K562 (cell line): ENCODE measurements around the gene ADRB2. TPM values are rescaled to one million over a fixed set of nuclear protein-coding genes. Genes with fewer than 3 reads are reported as not detected.
A peak's percentile ranks its signal among the peaks of the same experiment; 100 is the strongest.

ENCODE experiments used
- ATAC-seq: fragments of 200-7000 bp; cut with Tn5 transposase; 3 replicates; pipeline ENCODE4 v1.9.1; 2020; ENCODE audit warnings: moderate library complexity
- BruUV-seq: library from RNA; stranded (reverse); fragments of 400-500 nt; replicated peaks from 2 replicates; lab custom pipeline; 2021; lab: Mats Ljungman, UMichigan
- CTCF ChIA-PET: fragments of 300-600 bp; formaldehyde crosslinking; extraction: SDS; loops from one replicate; lab custom pipeline; 2021; ENCODE audit warnings: low intra/inter-chr PET ratio; lab: Yijun Ruan, JAX
- POLR2A ChIA-PET: fragments of 300-600, 350-650 bp; sonication (Branson Sonifier 250); formaldehyde crosslinking; extraction: SDS; loops from one replicate; lab custom pipeline; 2021; ENCODE audit warnings: antibody characterized with exemption, inconsistent platforms; lab: Yijun Ruan, JAX
- DNase-seq, 4 experiments: peaks; one replicate each; pipeline versions ENCODE4 v3.0.0 to v3.0.0-alpha.2; 2011 to 2018; ENCODE audit warnings: low spot score in 3 of 4, mixed read lengths in 3 of 4; ENCODE audit errors: extremely low read depth in 1 of 4
- FAIRE-seq: peaks from 2 replicates; lab custom pipeline; 2011; peaks lifted over from hg19 to GRCh38; lab: Jason Lieb, UNC
- H2AFZ ChIP-seq: 2 replicates; pipeline ENCODE4 v1.6.0; 2011; ENCODE audit warnings: low read depth, low read length, control low read depth, inconsistent platforms
- H3K27ac ChIP-seq: fragments of 200-600 bp; 3 replicates; pipeline ENCODE4 v1.8.0; 2011; ENCODE audit warnings: low read depth, mild to moderate bottlenecking, control low read depth, inconsistent platforms, low read length, moderate library complexity, mixed read lengths; ENCODE audit errors: extremely low read depth
- H3K27me3 ChIP-seq, 2 experiments: fragments of 300-600 bp in 1 of 2; 2 replicates in 1 of 2; 3 replicates in 1 of 2; pipeline versions ENCODE4 v1.6.0 to v1.8.0; 2011; ENCODE audit warnings: inconsistent platforms in 2 of 2, low read length in 2 of 2, mild to moderate bottlenecking in 1 of 2, mixed read lengths in 1 of 2, moderate library complexity in 1 of 2; ENCODE audit not compliant: control insufficient read depth in 2 of 2, insufficient read depth in 2 of 2
- H3K36me3 ChIP-seq: fragments of 300-600 bp; 3 replicates; pipeline ENCODE4 v1.8.0; 2011; ENCODE audit warnings: mild to moderate bottlenecking, low read length, inconsistent platforms; ENCODE audit not compliant: control insufficient read depth, insufficient read depth
- H3K4me1 ChIP-seq, 2 experiments: fragments of 200-600 bp in 1 of 2; replicated peaks in 1 of 2; 2 replicates in 1 of 2; 3 replicates in 1 of 2; pipeline versions ENCODE4 v1.5.1 to v1.8.0; 2011; ENCODE audit warnings: inconsistent platforms in 2 of 2, low read length in 2 of 2, mild to moderate bottlenecking in 1 of 2, mixed read lengths in 1 of 2, moderate library complexity in 1 of 2; ENCODE audit not compliant: control insufficient read depth in 2 of 2, insufficient read depth in 2 of 2
- H3K4me2 ChIP-seq: 2 replicates; pipeline ENCODE4 v1.6.1; 2011; ENCODE audit warnings: low read length, control low read depth, inconsistent platforms, mixed read lengths; ENCODE audit not compliant: insufficient read depth
- H3K4me3 ChIP-seq: fragments of 200-600 bp; sonication (generic), shearing (Covaris generic); 2 replicates; pipeline ENCODE4 v1.5.1; 2016; ENCODE audit warnings: control low read depth, inconsistent platforms
- H3K79me2 ChIP-seq: fragments of 200-600 bp; 3 replicates; pipeline ENCODE4 v1.8.0; 2011; ENCODE audit warnings: low read length, inconsistent platforms; ENCODE audit not compliant: control insufficient read depth, insufficient read depth
- H3K9ac ChIP-seq, 2 experiments: 2 replicates each; pipeline versions ENCODE4 v1.6.0 to v1.6.1; 2011; ENCODE audit warnings: low read depth in 2 of 2, low read length in 2 of 2, control low read depth in 1 of 2, inconsistent platforms in 1 of 2, mild to moderate bottlenecking in 1 of 2, mixed read lengths in 1 of 2; ENCODE audit not compliant: insufficient read depth in 1 of 2
- H3K9me1 ChIP-seq: one replicate; pipeline ENCODE4 v1.6.0; 2011; ENCODE audit warnings: inconsistent platforms, mild to moderate bottlenecking, low read length, moderate library complexity; ENCODE audit not compliant: control insufficient read depth, insufficient read depth
- H3K9me3 ChIP-seq: replicated peaks from 2 replicates; pipeline ENCODE4 v1.5.1; 2011; ENCODE audit warnings: low read depth, low read length, inconsistent platforms; ENCODE audit not compliant: control insufficient read depth, insufficient read depth
- H4K20me1 ChIP-seq: replicated peaks from 2 replicates; pipeline ENCODE4 v1.6.1; 2011; ENCODE audit warnings: low read length, inconsistent platforms, mixed read lengths; ENCODE audit not compliant: control insufficient read depth, insufficient read depth
- ARHGAP35 ChIP-seq: fragments of 450-650 bp; IDR thresholded peaks from 2 replicates; pipeline ENCODE4 v1.6.1; 2018; ENCODE audit not compliant: partially characterized antibody
- ELF1 ChIP-seq: fragments of 200-800 bp; sonication (Bioruptor generic); IDR thresholded peaks from 2 replicates; pipeline ENCODE4 v1.6.1; 2016; ENCODE audit warnings: missing genetic modification characterization, missing compliant biosample characterization
- KDM1A ChIP-seq, 2 experiments: fragments of 450-650 bp; IDR thresholded peaks; 2 replicates each; pipeline ENCODE4 v1.6.1; 2016; ENCODE audit warnings: mild to moderate bottlenecking in 2 of 2
- NRF1 ChIP-seq, 2 experiments: fragments of 450-650 bp; IDR thresholded peaks in 1 of 2; conservative IDR thresholded peaks in 1 of 2; 2 replicates each; pipeline ENCODE4 v1.6.1; 2014; ENCODE audit warnings: mild to moderate bottlenecking in 2 of 2
- PURB ChIP-seq: sonication (generic); formaldehyde crosslinking; IDR thresholded peaks from 2 replicates; pipeline ENCODE4 v1.9.0; 2021; ENCODE audit warnings: low read depth, mild to moderate bottlenecking, missing genetic modification reagents
- RAD21 ChIP-seq, 2 experiments: fragments of 250-450 bp in 1 of 2; fragments of 450-650 bp in 1 of 2; sonication (Bioruptor Pico) in 1 of 2; formaldehyde crosslinking in 1 of 2; IDR thresholded peaks in 1 of 2; conservative IDR thresholded peaks in 1 of 2; 2 replicates each; pipeline versions ENCODE4 v1.4.0 to v1.8.0; 2020 to 2022; ENCODE audit warnings: mild to moderate bottlenecking in 2 of 2, moderate library complexity in 1 of 2
- WGBS: fragments of 100-300 bp; shearing (Covaris generic); methylation state at CpG from one replicate; pipeline ENCODE4 v1.1.6; 2016; ENCODE audit warnings: low coverage, mixed read lengths; ENCODE audit not compliant: insufficient coverage; ENCODE audit errors: missing lambda C conversion rate; 5-methylcytosine and 5-hydroxymethylcytosine counted together
- in situ Hi-C: fragments of 300-500 bp; cut with MboI; formaldehyde crosslinking; loops from 4 replicates; pipeline ENCODE4 v1.15.0; 2018; ENCODE audit warnings: inconsistent platforms, mixed read lengths
- intact Hi-C: fragments of 100-400 bp; cut with micrococcal nuclease; formaldehyde crosslinking; loops from 2 replicates; pipeline ENCODE4 v1.14.2; 2022
- polyA plus RNA-seq, 8 experiments: library from polyadenylated mRNA; depleted of rRNA in 4 of 8; stranded (reverse) in 5 of 8; unstranded in 3 of 8; fragments of >200 nt; fragmentation: Nextera tagmentation in 2 of 8; fragmentation: Illumina TruSeq in 1 of 8; extraction: Ambion mirVana in 2 of 8; extraction: Trizol in 1 of 8; gene quantifications; 2 replicates each; pipeline versions ENCODE4 v1.2.1 to v1.2.3, GENCODE V29; 2011 to 2014; ENCODE audit warnings: inconsistent platforms in 1 of 8, missing spikeins in 1 of 8
- total RNA-seq, 7 experiments: library from RNA; depleted of rRNA in 6 of 7; stranded (reverse); fragments of >200 nt in 6 of 7; fragmentation: Illumina TruSeq in 2 of 7; extraction: Trizol in 2 of 7; gene quantifications; 2 replicates each; pipeline versions ENCODE4 v1.2.1 to v1.2.3, GENCODE V29; 2011 to 2021; ENCODE audit warnings: low replicate concordance in 1 of 7
- TF ChIP-seq, protein P1 (sequence below): fragments of 450-650 bp; IDR thresholded peaks from 2 replicates; pipeline ENCODE4 v1.6.1; 2016

The ADRB2 gene
- total and polyA plus RNA-seq, 9 of the 15 experiments (the other 6 are each of a cell fraction or from before 2014, with no cell fraction given), result 0.01 to 0.18 (median 0.04) TPM; not detected in 2

DNA sequence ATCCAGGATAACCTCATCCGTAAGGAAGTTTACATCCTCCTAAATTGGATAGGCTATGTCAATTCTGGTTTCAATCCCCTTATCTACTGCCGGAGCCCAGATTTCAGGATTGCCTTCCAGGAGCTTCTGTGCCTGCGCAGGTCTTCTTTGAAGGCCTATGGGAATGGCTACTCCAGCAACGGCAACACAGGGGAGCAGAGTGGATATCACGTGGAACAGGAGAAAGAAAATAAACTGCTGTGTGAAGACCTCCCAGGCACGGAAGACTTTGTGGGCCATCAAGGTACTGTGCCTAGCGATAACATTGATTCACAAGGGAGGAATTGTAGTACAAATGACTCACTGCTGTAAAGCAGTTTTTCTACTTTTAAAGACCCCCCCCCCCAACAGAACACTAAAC lies 1.3 kb downstream of the ADRB2 start:
- H3K27me3 ChIP-seq, result peaks cover 25 to 29% of the 10 kb centered on the region in 2 experiments
- H3K4me2 ChIP-seq, result no peak overlapping the region
- FAIRE-seq (no peak), ATAC-seq (no peak), DNase-seq (no peak)
- in situ Hi-C loops, result no loop called here
- H3K4me1 ChIP-seq, result peaks cover 5 to 12% of the 10 kb centered on the region in 2 experiments; a peak in 3 of 5 replicates
- ChIA-PET CTCF (no interaction called here), POLR2A (interaction anchor here (1.3 kb wide), 1 partner anchor 17 kb away, joined by 3 read pairs; no protein-coding TSS in a partner anchor)
- intact Hi-C loops, result no loop called here
- H3K9me3 ChIP-seq, result no peaks in the 10 kb centered on the region
- no peaks in the 10 kb centered on the region; the same call in 1 of the 2 replicates for H4K20me1 ChIP-seq
- no peak overlapping the region for H3K4me3 ChIP-seq
- H3K9ac ChIP-seq, result no peak overlapping the region
- TF ChIP-seq NRF1 (conservative IDR thresholded peaks at IDR 0.05 in 1 of 2, IDR thresholded peaks at IDR 0.05 in 1 of 2), result peak in 1 of 2 experiments; percentile 12; a peak in 1 of 4 replicates
- no peak for TF ChIP-seq PURB (CRISPR knock-in tag)
- H3K9me1 ChIP-seq, result no peaks in the 10 kb centered on the region
- no peaks in the 10 kb centered on the region for H3K79me2 ChIP-seq
- BruUV-seq, result no TSS peak
- no peak overlapping the region for H2AFZ ChIP-seq
- H3K27ac ChIP-seq, result no peak overlapping the region
- no peaks in the 10 kb centered on the region for H3K36me3 ChIP-seq
- WGBS, result 13% methylated on average over 7 of the region's 7 CpGs

DNA sequence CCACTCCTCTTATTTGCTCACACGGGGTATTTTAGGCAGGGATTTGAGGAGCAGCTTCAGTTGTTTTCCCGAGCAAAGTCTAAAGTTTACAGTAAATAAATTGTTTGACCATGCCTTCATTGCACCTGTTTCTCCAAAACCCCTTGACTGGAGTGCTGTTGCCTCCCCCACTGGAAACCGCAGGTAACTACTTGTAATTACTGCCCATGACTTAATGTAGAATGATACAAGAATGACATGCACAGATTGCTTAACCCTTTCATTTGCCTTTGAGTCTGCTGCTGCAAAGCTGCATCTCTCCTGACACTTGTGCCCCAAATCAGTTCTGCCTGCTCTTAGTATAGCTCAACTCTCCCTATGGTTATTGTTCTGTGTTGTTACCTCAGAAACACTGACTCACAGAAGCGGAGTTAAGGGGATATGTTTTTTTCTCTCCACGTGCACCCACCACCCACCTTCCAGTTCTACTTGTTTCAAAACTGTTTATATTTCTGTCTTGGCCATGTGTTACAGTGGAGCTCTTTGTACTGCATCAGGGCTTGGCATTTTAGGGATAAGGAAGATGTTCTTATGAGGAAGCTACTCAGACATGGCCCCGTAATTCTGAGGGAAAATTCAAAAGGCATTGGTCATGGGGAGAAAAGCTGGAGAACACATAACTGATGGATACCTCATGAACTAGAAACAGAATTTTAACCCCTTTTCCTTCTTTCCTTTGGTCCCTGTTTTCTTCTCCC lies 2.3 kb downstream of the ADRB2 start:
- BruUV-seq, result no TSS peak
- FAIRE-seq (no peak), ATAC-seq (no peak), DNase-seq (no peak)
- Histone ChIP-seq H3K9ac (no peak overlapping the region), H3K9me1 (no peaks in the 10 kb centered on the region), H2AFZ (no peak overlapping the region), H3K27ac (no peak overlapping the region), H3K27me3 (peaks cover 28 to 29% of the 10 kb centered on the region in 2 experiments), H3K79me2 (no peaks in the 10 kb centered on the region), H4K20me1 (no peaks in the 10 kb centered on the region; the same call in 1 of the 2 replicates), H3K4me1 (peaks cover 5 to 12% of the 10 kb centered on the region in 2 experiments; a peak in 3 of 5 replicates), H3K4me2 (no peak overlapping the region), H3K9me3 (no peaks in the 10 kb centered on the region), H3K36me3 (no peaks in the 10 kb centered on the region), H3K4me3 (no peak overlapping the region)
- WGBS, result 0% methylated on average over 6 of the region's 6 CpGs
- TF ChIP-seq RAD21 (CRISPR knock-in tag; conservative IDR thresholded peaks at IDR 0.05 in 1 of 2, IDR thresholded peaks at IDR 0.05 in 1 of 2) (peak in 1 of 2 experiments; percentile 15; a peak in 1 of 4 replicates), ARHGAP35 (no peak), KDM1A (IDR thresholded peaks at IDR 0.05) (peak; percentile 29 to 30; a peak in 2 of 4 replicates), ELF1 (tag) (no peak)
- TF ChIP-seq, protein P1, sequence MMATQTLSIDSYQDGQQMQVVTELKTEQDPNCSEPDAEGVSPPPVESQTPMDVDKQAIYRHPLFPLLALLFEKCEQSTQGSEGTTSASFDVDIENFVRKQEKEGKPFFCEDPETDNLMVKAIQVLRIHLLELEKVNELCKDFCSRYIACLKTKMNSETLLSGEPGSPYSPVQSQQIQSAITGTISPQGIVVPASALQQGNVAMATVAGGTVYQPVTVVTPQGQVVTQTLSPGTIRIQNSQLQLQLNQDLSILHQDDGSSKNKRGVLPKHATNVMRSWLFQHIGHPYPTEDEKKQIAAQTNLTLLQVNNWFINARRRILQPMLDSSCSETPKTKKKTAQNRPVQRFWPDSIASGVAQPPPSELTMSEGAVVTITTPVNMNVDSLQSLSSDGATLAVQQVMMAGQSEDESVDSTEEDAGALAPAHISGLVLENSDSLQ, result no peak
- intact Hi-C loops, result no loop called here
- POLR2A ChIA-PET, result interaction anchor here (1.3 kb wide), 1 partner anchor 16 kb away, joined by 3 read pairs; no protein-coding TSS in a partner anchor
- CTCF ChIA-PET, result no interaction called here
- in situ Hi-C loops, result no loop called here
